ENCODE measurements around the gene AGAP2.
A peak's percentile ranks its signal among the peaks of the same experiment; 100 is the strongest.

AGAP2 gene

DNA sequence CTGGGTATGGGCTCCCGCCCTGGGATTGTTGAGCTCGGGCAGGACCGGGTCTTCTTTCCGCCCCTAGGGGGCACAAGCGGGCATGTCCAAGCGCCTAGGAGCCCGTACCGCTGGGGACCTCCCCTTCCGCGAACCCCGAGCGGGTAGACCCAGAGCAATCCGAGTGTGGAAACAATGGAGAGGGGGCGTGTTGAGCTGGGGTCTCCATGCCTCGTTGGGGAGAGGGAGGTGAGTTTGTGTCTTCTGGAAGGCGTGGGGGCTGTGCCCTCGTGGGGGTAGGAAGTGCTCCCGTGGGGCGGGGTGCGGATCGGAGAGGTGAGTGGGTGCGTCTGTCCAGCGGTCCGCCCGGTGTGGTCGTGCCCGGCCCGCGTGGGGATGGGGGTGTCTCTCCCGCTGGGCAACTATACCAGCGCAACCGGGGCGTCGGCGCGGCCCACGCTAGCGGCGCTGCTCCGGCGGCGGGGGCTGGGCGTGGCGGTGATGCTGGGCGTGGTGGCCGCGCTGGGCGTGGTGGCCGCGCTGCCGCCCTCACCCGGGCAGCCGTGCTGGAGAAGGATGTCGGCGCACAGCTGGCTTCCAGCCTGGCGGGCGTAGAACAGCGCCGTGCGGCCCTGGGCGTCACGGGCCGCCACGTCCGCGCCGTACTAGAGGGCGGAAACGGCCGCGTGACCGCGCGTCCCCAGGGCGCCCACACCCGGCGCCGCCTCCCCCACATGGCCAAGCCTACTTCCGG, 12.2 kb downstream of the AGAP2 start (continued):
- no peak for TF ChIP-seq ZNF677 (tag by site-specific recombination; IDR thresholded peaks at IDR 0.05)
- TF ChIP-seq ZNF2 (tag by site-specific recombination; IDR thresholded peaks at IDR 0.05): peak; percentile 94
- TF ChIP-seq ZIC2 (tag by site-specific recombination; IDR thresholded peaks at IDR 0.05): peak; percentile 34; the same call in 1 of the 2 replicates
- TF ChIP-seq, protein P1, sequence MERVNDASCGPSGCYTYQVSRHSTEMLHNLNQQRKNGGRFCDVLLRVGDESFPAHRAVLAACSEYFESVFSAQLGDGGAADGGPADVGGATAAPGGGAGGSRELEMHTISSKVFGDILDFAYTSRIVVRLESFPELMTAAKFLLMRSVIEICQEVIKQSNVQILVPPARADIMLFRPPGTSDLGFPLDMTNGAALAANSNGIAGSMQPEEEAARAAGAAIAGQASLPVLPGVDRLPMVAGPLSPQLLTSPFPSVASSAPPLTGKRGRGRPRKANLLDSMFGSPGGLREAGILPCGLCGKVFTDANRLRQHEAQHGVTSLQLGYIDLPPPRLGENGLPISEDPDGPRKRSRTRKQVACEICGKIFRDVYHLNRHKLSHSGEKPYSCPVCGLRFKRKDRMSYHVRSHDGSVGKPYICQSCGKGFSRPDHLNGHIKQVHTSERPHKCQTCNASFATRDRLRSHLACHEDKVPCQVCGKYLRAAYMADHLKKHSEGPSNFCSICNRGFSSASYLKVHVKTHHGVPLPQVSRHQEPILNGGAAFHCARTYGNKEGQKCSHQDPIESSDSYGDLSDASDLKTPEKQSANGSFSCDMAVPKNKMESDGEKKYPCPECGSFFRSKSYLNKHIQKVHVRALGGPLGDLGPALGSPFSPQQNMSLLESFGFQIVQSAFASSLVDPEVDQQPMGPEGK (tag by site-specific recombination; IDR thresholded peaks at IDR 0.05): peak; percentile 96
- TF ChIP-seq ZNF626 (tag by site-specific recombination; IDR thresholded peaks at IDR 0.05): no peak
- no peak; the same call in 1 of the 2 replicates for TF ChIP-seq YY1 (tag by site-specific recombination; IDR thresholded peaks at IDR 0.05)
- TF ChIP-seq ZBTB8A (tag by site-specific recombination; IDR thresholded peaks at IDR 0.05): peak; percentile 91
- TF ChIP-seq ZFHX2 (tag by site-specific recombination; conservative IDR thresholded peaks at IDR 0.05): peak; percentile 99
- no peak for TF ChIP-seq ZNF274 (IDR thresholded peaks at IDR 0.05; ENCODE audit: low read length)
- no peak for TF ChIP-seq ZNF274 (tag by site-specific recombination; IDR thresholded peaks at IDR 0.05; ENCODE audit: borderline replicate concordance)
- peak; percentile 55; the same call in 1 of the 2 replicates for TF ChIP-seq ZBTB20 (tag by site-specific recombination; IDR thresholded peaks at IDR 0.05)
- TF ChIP-seq ZNF558 (tag by site-specific recombination; IDR thresholded peaks at IDR 0.05): no peak; the same call in 1 of the 2 replicates
- peak; percentile 96; the same call in 1 of the 2 replicates for TF ChIP-seq KLF7 (tag by site-specific recombination; IDR thresholded peaks at IDR 0.05; ENCODE audit: borderline replicate concordance)
- no peak for TF ChIP-seq ZNF202 (tag by site-specific recombination; IDR thresholded peaks at IDR 0.05; ENCODE audit: borderline replicate concordance)
- TF ChIP-seq KLF8 (tag by site-specific recombination; IDR thresholded peaks at IDR 0.05): peak; percentile 91
- TF ChIP-seq ZNF175 (tag by site-specific recombination; IDR thresholded peaks at IDR 0.05): no peak
- TF ChIP-seq, protein P2, sequence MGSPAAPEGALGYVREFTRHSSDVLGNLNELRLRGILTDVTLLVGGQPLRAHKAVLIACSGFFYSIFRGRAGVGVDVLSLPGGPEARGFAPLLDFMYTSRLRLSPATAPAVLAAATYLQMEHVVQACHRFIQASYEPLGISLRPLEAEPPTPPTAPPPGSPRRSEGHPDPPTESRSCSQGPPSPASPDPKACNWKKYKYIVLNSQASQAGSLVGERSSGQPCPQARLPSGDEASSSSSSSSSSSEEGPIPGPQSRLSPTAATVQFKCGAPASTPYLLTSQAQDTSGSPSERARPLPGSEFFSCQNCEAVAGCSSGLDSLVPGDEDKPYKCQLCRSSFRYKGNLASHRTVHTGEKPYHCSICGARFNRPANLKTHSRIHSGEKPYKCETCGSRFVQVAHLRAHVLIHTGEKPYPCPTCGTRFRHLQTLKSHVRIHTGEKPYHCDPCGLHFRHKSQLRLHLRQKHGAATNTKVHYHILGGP (tag by site-specific recombination; IDR thresholded peaks at IDR 0.05): no peak
- no peak for TF ChIP-seq ZFP3 (tag by site-specific recombination; IDR thresholded peaks at IDR 0.05; ENCODE audit: low read depth)
- TF ChIP-seq ZNF350 (tag by site-specific recombination; IDR thresholded peaks at IDR 0.05): no peak
- TF ChIP-seq, protein P3, sequence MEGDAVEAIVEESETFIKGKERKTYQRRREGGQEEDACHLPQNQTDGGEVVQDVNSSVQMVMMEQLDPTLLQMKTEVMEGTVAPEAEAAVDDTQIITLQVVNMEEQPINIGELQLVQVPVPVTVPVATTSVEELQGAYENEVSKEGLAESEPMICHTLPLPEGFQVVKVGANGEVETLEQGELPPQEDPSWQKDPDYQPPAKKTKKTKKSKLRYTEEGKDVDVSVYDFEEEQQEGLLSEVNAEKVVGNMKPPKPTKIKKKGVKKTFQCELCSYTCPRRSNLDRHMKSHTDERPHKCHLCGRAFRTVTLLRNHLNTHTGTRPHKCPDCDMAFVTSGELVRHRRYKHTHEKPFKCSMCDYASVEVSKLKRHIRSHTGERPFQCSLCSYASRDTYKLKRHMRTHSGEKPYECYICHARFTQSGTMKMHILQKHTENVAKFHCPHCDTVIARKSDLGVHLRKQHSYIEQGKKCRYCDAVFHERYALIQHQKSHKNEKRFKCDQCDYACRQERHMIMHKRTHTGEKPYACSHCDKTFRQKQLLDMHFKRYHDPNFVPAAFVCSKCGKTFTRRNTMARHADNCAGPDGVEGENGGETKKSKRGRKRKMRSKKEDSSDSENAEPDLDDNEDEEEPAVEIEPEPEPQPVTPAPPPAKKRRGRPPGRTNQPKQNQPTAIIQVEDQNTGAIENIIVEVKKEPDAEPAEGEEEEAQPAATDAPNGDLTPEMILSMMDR (tag by site-specific recombination; IDR thresholded peaks at IDR 0.05): peak; percentile 88

- peak overlapping the region; percentile 21 for H3K4me3 ChIP-seq (ENCODE audit: low read depth, low read length)
- peaks cover 3 to 11% of the 10 kb centered on the region in 2 experiments; a peak in 2 of 3 replicates for H3K36me3 ChIP-seq (ENCODE audit: control insufficient read depth in 2 of 2, insufficient read depth in 1 of 2, low read length in 2 of 2)
- no peaks in the 10 kb centered on the region for H3K4me1 ChIP-seq (ENCODE audit: control insufficient read depth, insufficient read depth, low read length)
- POLR2A ChIA-PET: interaction anchor here (0.6 to 2.2 kb wide), 7 partner anchors 8 to 115 kb away, joined by 3 to 15 read pairs (median 5); partner anchors contain the start of genes ARHGEF25, CDK4, EEF1AKMT3 and METTL1
- H3K27ac ChIP-seq (ENCODE audit: extremely low read depth, low read depth, low read length): peak overlapping the region; percentile 82; the same call in 1 of the 2 replicates
- CTCF ChIA-PET: interaction anchor here (0.7 to 4.6 kb wide), 18 partner anchors 9 to 1035 kb away, joined by 3 to 55 read pairs (median 6); partner anchors contain the start of genes ARHGEF25, OS9, TSFM and TSPAN31
- no peaks in the 10 kb centered on the region for H3K9me3 ChIP-seq (ENCODE audit: control insufficient read depth, insufficient read depth, low read depth, low read length)
- TF ChIP-seq ZNF114 (tag by site-specific recombination; IDR thresholded peaks at IDR 0.05): no peak
- TF ChIP-seq PRDM10 (tag by site-specific recombination; IDR thresholded peaks at IDR 0.05): peak; percentile 86
- TF ChIP-seq HOXC10 (CRISPR knock-in tag; IDR thresholded peaks at IDR 0.05): no peak
- no peak for TF ChIP-seq KLF8 (tag by site-specific recombination; IDR thresholded peaks at IDR 0.05)
- no peak for TF ChIP-seq ZNF48 (tag by site-specific recombination; IDR thresholded peaks at IDR 0.05)
- TF ChIP-seq ZSCAN16 (tag by site-specific recombination; IDR thresholded peaks at IDR 0.05): no peak
- TF ChIP-seq ZNF223 (tag by site-specific recombination; IDR thresholded peaks at IDR 0.05): no peak
- peak; percentile 72 for TF ChIP-seq ZNF341 (tag by site-specific recombination; IDR thresholded peaks at IDR 0.05; ENCODE audit: low read depth)
These were observed 12.7 kb downstream of the AGAP2 start for GRCh38 chr12:57725851-57726150.
